HEK293 (cell line): ENCODE measurements around the gene RASA3.
"Not testable (repeated sequence)": the region's sequence is repeated elsewhere in the genome, so short reads cannot be mapped to it uniquely, and the experiment has no call there.

Source experiments
- CTCF ChIP-seq: fragments of 450-650 bp; formaldehyde crosslinking; IDR thresholded peaks from 2 replicates; pipeline ENCODE4 v1.5.1; 2016; ENCODE audit warnings: missing biosample characterization, missing genetic modification characterization
- KLF10 ChIP-seq: fragments of 450-650 bp; IDR thresholded peaks from 2 replicates; pipeline ENCODE4 v1.5.1; 2018; ENCODE audit warnings: missing biosample characterization, mild to moderate bottlenecking, missing genetic modification characterization
- PRDM2 ChIP-seq: fragments of 450-650 bp; formaldehyde crosslinking; IDR thresholded peaks from 2 replicates; pipeline ENCODE4 v1.5.1; 2016; ENCODE audit warnings: missing biosample characterization, missing genetic modification characterization, borderline replicate concordance
- YY1 ChIP-seq: fragments of 450-650 bp; formaldehyde crosslinking; IDR thresholded peaks from 2 replicates; pipeline ENCODE4 v1.5.1; 2018; ENCODE audit warnings: missing biosample characterization, missing genetic modification characterization
- ZNF639 ChIP-seq: fragments of 450-650 bp; formaldehyde crosslinking; IDR thresholded peaks from 2 replicates; pipeline ENCODE4 v1.5.1; 2016; ENCODE audit warnings: missing biosample characterization, missing genetic modification characterization
- ZNF791 ChIP-seq: fragments of 450-650 bp; formaldehyde crosslinking; IDR thresholded peaks from 2 replicates; pipeline ENCODE4 v1.5.1; 2016; ENCODE audit warnings: missing biosample characterization, missing genetic modification characterization
- ZNF843 ChIP-seq: fragments of 450-650 bp; formaldehyde crosslinking; IDR thresholded peaks from 2 replicates; pipeline ENCODE4 v1.5.1; 2016; ENCODE audit warnings: missing biosample characterization, missing genetic modification characterization
- ZSCAN4 ChIP-seq: fragments of 450-650 bp; formaldehyde crosslinking; IDR thresholded peaks from 2 replicates; pipeline ENCODE4 v1.5.1; 2017; ENCODE audit warnings: missing biosample characterization, missing genetic modification characterization

- not testable (repeated sequence) for TF ChIP-seq ZNF791, ZSCAN4, PRDM2, CTCF, KLF10, ZNF843, YY1, ZNF639 (tag by site-specific recombination)
Observed at GRCh38 chr13:114133126-114133525, 703 bp upstream of the RASA3 start.
